ENCODE measurements around the gene CYP46A1.

- TF ChIP-seq, protein P1, sequence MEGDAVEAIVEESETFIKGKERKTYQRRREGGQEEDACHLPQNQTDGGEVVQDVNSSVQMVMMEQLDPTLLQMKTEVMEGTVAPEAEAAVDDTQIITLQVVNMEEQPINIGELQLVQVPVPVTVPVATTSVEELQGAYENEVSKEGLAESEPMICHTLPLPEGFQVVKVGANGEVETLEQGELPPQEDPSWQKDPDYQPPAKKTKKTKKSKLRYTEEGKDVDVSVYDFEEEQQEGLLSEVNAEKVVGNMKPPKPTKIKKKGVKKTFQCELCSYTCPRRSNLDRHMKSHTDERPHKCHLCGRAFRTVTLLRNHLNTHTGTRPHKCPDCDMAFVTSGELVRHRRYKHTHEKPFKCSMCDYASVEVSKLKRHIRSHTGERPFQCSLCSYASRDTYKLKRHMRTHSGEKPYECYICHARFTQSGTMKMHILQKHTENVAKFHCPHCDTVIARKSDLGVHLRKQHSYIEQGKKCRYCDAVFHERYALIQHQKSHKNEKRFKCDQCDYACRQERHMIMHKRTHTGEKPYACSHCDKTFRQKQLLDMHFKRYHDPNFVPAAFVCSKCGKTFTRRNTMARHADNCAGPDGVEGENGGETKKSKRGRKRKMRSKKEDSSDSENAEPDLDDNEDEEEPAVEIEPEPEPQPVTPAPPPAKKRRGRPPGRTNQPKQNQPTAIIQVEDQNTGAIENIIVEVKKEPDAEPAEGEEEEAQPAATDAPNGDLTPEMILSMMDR (IDR thresholded peaks at IDR 0.05) = no peak
- TF ChIP-seq POLR2A (IDR thresholded peaks at IDR 0.05) = no peak
Observed at GRCh38 chr14:99747167-99747566, 63.1 kb downstream of the CYP46A1 start.
